ENCODE results near the gene SHISAL2A.

GRCh38 chr1:52588027-52588426 is 44.9 kb upstream of the SHISAL2A start:
- TF ChIP-seq EZH2 (IDR thresholded peaks at IDR 0.05; ENCODE audit: borderline replicate concordance, insufficient read depth, low read length, poor library complexity, severe bottlenecking), result no peak
- no peak for TF ChIP-seq MXI1 (conservative IDR thresholded peaks at IDR 0.05; ENCODE audit: poor library complexity, severe bottlenecking)
